Dedifferentiated amniotic fluid mesenchymal stem cell (primary cell): ENCODE results near the gene EIF1AD.

Experiments used
- DNase-seq: peaks from one replicate; pipeline ENCODE4 v3.0.0-alpha.2; 2016; ENCODE audit errors: extremely low spot score

Gene EIF1AD

GRCh38 chr11:66004186-66004585 lies 2.2 kb upstream of the EIF1AD start:
- DNase-seq = no peak

- DNase-seq = no peak
Observed at GRCh38 chr11:66003291-66003690, 1.3 kb upstream of the EIF1AD start.

- DNase-seq = no peak
Observed at GRCh38 chr11:66002648-66003225, 780 bp upstream of the EIF1AD start.

- DNase-seq = no peak
Observed at GRCh38 chr11:65997286-65997685, 4.7 kb downstream of the EIF1AD start.

- DNase-seq = no peak
Observed at GRCh38 chr11:65992056-65992455, 9.9 kb downstream of the EIF1AD start.

GRCh38 chr11:65988791-65989592 lies 13.0 kb downstream of the EIF1AD start:
- DNase-seq = peak; percentile 97

- no peak for DNase-seq
Observed at GRCh38 chr11:65987336-65987735, 14.6 kb downstream of the EIF1AD start.

GRCh38 chr11:65983589-65983987 lies 18.4 kb downstream of the EIF1AD start:
- DNase-seq = no peak

GRCh38 chr11:65982824-65983588 lies 19.0 kb downstream of the EIF1AD start:
- no peak for DNase-seq

GRCh38 chr11:65981972-65982823 lies 19.8 kb downstream of the EIF1AD start:
- no peak for DNase-seq

- DNase-seq = no peak
Observed at GRCh38 chr11:65981101-65981740, 20.7 kb downstream of the EIF1AD start.

GRCh38 chr11:65979261-65979759 lies 22.6 kb downstream of the EIF1AD start:
- no peak for DNase-seq

- no peak for DNase-seq
Observed at GRCh38 chr11:65978391-65979238, 23.3 kb downstream of the EIF1AD start.

- no peak for DNase-seq
Observed at GRCh38 chr11:65977621-65978390, 24.2 kb downstream of the EIF1AD start.

- DNase-seq = no peak
Observed at GRCh38 chr11:65976216-65977176, 25.5 kb downstream of the EIF1AD start.

- DNase-seq = no peak
Observed at GRCh38 chr11:65975771-65976170, 26.2 kb downstream of the EIF1AD start.

- no peak for DNase-seq
Observed at GRCh38 chr11:65973439-65974110, 28.4 kb downstream of the EIF1AD start.

GRCh38 chr11:65972116-65972515 lies 29.8 kb downstream of the EIF1AD start:
- DNase-seq = no peak
